HepG2 (cell line): ENCODE results near the gene ATP9A. TPM values are rescaled to one million over a fixed set of nuclear protein-coding genes. Genes with fewer than 3 reads are reported as not detected.

Experiments
- ETV5 ChIP-seq: IDR thresholded peaks from 2 replicates; pipeline ENCODE4 v1.6.1; 2018; ENCODE audit warnings: missing biosample characterization, missing genetic modification reagents, inconsistent platforms, borderline replicate concordance
- FOSL1 ChIP-seq: sonication (generic); formaldehyde crosslinking; IDR thresholded peaks from 2 replicates; pipeline ENCODE4 v1.9.0; 2021; ENCODE audit warnings: missing genetic modification reagents, borderline replicate concordance
- HNRNPUL1 ChIP-seq: fragments of 200-400 bp; formaldehyde crosslinking; IDR thresholded peaks from 2 replicates; pipeline ENCODE4 v1.6.1; 2017; ENCODE audit warnings: low read depth, mild to moderate bottlenecking, low read length, moderate library complexity
- HOXA3 ChIP-seq: sonication (generic); formaldehyde crosslinking; IDR thresholded peaks from 2 replicates; pipeline ENCODE4 v1.5.0; 2020; ENCODE audit warnings: missing genetic modification reagents
- KDM4B ChIP-seq: sonication (generic); formaldehyde crosslinking; IDR thresholded peaks from 2 replicates; pipeline ENCODE4 v1.4.0; 2020; ENCODE audit warnings: missing genetic modification reagents
- NCOA2 ChIP-seq: sonication (generic); formaldehyde crosslinking; IDR thresholded peaks from 2 replicates; pipeline ENCODE4 v1.8.0; 2022; ENCODE audit warnings: inconsistent platforms
- RBFOX2 ChIP-seq: fragments of 200-400 bp; formaldehyde crosslinking; IDR thresholded peaks from 2 replicates; pipeline ENCODE4 v1.6.1; 2017; ENCODE audit warnings: low read depth, mild to moderate bottlenecking, low read length
- RNF2 ChIP-seq: fragments of 450-650 bp; conservative IDR thresholded peaks from 2 replicates; pipeline ENCODE4 v1.6.1; 2016; ENCODE audit warnings: low read depth
- SRSF1 ChIP-seq: fragments of 200-400 bp; formaldehyde crosslinking; optimal IDR thresholded peaks from 2 replicates; pipeline ENCODE3; 2017; ENCODE audit warnings: mild to moderate bottlenecking, low read depth, low read length, moderate library complexity
- TBX3 ChIP-seq: fragments of 450-650 bp; IDR thresholded peaks from 2 replicates; pipeline ENCODE4 v1.6.1; 2017; ENCODE audit warnings: antibody characterized with exemption, mild to moderate bottlenecking, inconsistent platforms, borderline replicate concordance
- ZNF629 ChIP-seq: sonication (generic); formaldehyde crosslinking; conservative IDR thresholded peaks from 2 replicates; pipeline ENCODE4 v1.5.0; 2020; ENCODE audit warnings: missing genetic modification reagents
- polyA plus RNA-seq, 8 experiments: library from polyadenylated mRNA; depleted of rRNA in 3 of 8; stranded (reverse) in 7 of 8; unstranded in 1 of 8; fragments of >200 nt; fragmentation: Illumina TruSeq in 4 of 8; extraction: Trizol in 4 of 8; gene quantifications; 2 replicates each; pipeline versions ENCODE4 v1.2.1 to v1.2.3, GENCODE V29; 2011 to 2016; ENCODE audit warnings: low read depth in 4 of 8, missing spikeins in 1 of 8, mixed read lengths in 1 of 8; ENCODE audit not compliant: insufficient read depth in 1 of 8
- total RNA-seq, 5 experiments: library from RNA; depleted of rRNA; stranded (reverse); fragments of >200 nt; fragmentation: Illumina TruSeq; extraction: Trizol; gene quantifications; 2 replicates each; pipeline ENCODE4 v1.2.3, GENCODE V29; 2016; ENCODE audit warnings: low read depth in 1 of 5
- TF ChIP-seq, protein P1 (sequence below): IDR thresholded peaks from 2 replicates; pipeline ENCODE4 v1.6.1; 2012; ENCODE audit warnings: low read length, improper control_type of control experiment
- TF ChIP-seq, protein P2 (sequence below): sonication (generic); formaldehyde crosslinking; IDR thresholded peaks from 2 replicates; pipeline ENCODE4 v1.4.0; 2020; ENCODE audit warnings: missing genetic modification reagents, borderline replicate concordance
- TF ChIP-seq, protein P3 (sequence below), 2 experiments: sonication (generic) in 1 of 2; formaldehyde crosslinking in 1 of 2; IDR thresholded peaks; 2 replicates each; pipeline versions ENCODE4 v1.5.1 to v1.6.1; 2011 to 2020; ENCODE audit warnings: borderline replicate concordance in 1 of 2, low read depth in 1 of 2, low read length in 1 of 2, mild to moderate bottlenecking in 1 of 2, missing genetic modification reagents in 1 of 2, moderate library complexity in 1 of 2
- TF ChIP-seq, protein P4 (sequence below): sonication (generic); formaldehyde crosslinking; conservative IDR thresholded peaks from 2 replicates; pipeline ENCODE4 v1.8.0; 2022; ENCODE audit warnings: low read depth, missing genetic modification reagents
- TF ChIP-seq, protein P5 (sequence below): sonication (generic); formaldehyde crosslinking; conservative IDR thresholded peaks from 2 replicates; pipeline ENCODE4 v1.8.1; 2023; ENCODE audit warnings: missing genetic modification reagents

Gene ATP9A
- total and polyA plus RNA-seq, 2 of the 13 experiments (the other 11 are each of a cell fraction or from before 2014, with no cell fraction given) = 11.8 to 18.5 TPM

DNA sequence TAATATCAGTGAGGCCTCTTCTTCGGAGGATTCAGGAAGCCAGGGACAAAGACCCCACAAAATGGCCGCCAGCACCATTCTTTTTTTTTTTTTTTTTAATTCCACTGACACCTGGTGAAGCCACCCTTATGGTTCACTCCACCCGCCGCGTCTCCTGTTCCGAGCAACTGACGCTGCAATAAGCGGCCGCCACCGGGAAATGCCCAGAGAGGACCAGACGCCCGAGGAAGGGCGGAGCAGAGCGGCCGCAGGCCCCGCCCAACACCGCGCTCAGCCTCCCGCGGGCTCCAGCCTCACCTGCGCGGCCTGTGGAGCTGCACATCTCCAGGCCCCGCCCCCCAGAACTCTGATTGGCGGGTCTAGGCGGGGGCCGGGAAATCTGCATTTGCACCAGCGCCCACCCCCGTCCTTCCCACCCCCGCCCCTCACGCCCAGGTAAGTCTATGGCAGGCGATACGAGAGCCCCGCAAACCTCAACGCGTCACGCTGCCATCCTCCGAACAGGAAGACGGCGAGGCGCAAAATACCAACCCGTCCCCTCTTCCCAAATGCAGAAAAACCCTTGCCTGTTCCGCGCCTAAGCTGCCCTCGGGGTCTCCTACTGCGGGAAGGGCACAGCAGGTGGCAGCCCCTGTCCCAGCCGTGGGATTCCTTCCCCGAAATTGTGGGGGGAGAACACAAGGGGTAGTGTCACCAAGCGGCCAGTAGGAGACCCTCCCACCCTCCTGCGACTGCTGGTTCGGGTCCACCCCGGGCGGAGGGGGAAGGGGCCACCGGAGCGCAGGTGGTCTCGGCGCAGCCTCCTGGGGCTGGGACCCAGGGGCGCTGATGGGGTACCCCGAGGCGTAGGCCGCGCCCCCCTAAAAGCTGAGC is 960 bp downstream of the ATP9A start (continued):
- TF ChIP-seq SRSF1 (peak; percentile 20), KDM4B (CRISPR knock-in tag) (no peak), HNRNPUL1 (no peak), TBX3 (no peak), FOSL1 (no peak), HOXA3 (CRISPR knock-in tag) (peak; percentile 56), ETV5 (CRISPR knock-in tag) (no peak; the same call in 1 of the 2 replicates), ZNF629 (0 out of 2 replicates have a peak, but pooled peaks have one; percentile 15), RNF2 (0 out of 2 replicates have a peak, but pooled peaks have one; percentile 26), RBFOX2 (peak; percentile 84), NCOA2 (CRISPR knock-in tag) (peak; percentile 11; the same call in 1 of the 2 replicates)
- TF ChIP-seq, protein P1, sequence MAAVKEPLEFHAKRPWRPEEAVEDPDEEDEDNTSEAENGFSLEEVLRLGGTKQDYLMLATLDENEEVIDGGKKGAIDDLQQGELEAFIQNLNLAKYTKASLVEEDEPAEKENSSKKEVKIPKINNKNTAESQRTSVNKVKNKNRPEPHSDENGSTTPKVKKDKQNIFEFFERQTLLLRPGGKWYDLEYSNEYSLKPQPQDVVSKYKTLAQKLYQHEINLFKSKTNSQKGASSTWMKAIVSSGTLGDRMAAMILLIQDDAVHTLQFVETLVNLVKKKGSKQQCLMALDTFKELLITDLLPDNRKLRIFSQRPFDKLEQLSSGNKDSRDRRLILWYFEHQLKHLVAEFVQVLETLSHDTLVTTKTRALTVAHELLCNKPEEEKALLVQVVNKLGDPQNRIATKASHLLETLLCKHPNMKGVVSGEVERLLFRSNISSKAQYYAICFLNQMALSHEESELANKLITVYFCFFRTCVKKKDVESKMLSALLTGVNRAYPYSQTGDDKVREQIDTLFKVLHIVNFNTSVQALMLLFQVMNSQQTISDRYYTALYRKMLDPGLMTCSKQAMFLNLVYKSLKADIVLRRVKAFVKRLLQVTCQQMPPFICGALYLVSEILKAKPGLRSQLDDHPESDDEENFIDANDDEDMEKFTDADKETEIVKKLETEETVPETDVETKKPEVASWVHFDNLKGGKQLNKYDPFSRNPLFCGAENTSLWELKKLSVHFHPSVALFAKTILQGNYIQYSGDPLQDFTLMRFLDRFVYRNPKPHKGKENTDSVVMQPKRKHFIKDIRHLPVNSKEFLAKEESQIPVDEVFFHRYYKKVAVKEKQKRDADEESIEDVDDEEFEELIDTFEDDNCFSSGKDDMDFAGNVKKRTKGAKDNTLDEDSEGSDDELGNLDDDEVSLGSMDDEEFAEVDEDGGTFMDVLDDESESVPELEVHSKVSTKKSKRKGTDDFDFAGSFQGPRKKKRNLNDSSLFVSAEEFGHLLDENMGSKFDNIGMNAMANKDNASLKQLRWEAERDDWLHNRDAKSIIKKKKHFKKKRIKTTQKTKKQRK = no peak
- TF ChIP-seq, protein P2, sequence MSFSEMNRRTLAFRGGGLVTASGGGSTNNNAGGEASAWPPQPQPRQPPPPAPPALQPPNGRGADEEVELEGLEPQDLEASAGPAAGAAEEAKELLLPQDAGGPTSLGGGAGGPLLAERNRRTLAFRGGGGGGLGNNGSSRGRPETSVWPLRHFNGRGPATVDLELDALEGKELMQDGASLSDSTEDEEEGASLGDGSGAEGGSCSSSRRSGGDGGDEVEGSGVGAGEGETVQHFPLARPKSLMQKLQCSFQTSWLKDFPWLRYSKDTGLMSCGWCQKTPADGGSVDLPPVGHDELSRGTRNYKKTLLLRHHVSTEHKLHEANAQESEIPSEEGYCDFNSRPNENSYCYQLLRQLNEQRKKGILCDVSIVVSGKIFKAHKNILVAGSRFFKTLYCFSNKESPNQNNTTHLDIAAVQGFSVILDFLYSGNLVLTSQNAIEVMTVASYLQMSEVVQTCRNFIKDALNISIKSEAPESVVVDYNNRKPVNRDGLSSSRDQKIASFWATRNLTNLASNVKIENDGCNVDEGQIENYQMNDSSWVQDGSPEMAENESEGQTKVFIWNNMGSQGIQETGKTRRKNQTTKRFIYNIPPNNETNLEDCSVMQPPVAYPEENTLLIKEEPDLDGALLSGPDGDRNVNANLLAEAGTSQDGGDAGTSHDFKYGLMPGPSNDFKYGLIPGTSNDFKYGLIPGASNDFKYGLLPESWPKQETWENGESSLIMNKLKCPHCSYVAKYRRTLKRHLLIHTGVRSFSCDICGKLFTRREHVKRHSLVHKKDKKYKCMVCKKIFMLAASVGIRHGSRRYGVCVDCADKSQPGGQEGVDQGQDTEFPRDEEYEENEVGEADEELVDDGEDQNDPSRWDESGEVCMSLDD (CRISPR knock-in tag) = peak; percentile 39; the same call in 1 of the 2 replicates
- TF ChIP-seq, protein P3, sequence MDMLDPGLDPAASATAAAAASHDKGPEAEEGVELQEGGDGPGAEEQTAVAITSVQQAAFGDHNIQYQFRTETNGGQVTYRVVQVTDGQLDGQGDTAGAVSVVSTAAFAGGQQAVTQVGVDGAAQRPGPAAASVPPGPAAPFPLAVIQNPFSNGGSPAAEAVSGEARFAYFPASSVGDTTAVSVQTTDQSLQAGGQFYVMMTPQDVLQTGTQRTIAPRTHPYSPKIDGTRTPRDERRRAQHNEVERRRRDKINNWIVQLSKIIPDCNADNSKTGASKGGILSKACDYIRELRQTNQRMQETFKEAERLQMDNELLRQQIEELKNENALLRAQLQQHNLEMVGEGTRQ (IDR thresholded peaks at IDR 0.05; ENCODE audit: low read depth, low read length) = no peak
- TF ChIP-seq, protein P3 (CRISPR knock-in tag; IDR thresholded peaks at IDR 0.05; ENCODE audit: borderline replicate concordance) = no peak
- TF ChIP-seq, protein P4, sequence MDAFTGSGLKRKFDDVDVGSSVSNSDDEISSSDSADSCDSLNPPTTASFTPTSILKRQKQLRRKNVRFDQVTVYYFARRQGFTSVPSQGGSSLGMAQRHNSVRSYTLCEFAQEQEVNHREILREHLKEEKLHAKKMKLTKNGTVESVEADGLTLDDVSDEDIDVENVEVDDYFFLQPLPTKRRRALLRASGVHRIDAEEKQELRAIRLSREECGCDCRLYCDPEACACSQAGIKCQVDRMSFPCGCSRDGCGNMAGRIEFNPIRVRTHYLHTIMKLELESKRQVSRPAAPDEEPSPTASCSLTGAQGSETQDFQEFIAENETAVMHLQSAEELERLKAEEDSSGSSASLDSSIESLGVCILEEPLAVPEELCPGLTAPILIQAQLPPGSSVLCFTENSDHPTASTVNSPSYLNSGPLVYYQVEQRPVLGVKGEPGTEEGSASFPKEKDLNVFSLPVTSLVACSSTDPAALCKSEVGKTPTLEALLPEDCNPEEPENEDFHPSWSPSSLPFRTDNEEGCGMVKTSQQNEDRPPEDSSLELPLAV (CRISPR knock-in tag) = no peak
- TF ChIP-seq, protein P5, sequence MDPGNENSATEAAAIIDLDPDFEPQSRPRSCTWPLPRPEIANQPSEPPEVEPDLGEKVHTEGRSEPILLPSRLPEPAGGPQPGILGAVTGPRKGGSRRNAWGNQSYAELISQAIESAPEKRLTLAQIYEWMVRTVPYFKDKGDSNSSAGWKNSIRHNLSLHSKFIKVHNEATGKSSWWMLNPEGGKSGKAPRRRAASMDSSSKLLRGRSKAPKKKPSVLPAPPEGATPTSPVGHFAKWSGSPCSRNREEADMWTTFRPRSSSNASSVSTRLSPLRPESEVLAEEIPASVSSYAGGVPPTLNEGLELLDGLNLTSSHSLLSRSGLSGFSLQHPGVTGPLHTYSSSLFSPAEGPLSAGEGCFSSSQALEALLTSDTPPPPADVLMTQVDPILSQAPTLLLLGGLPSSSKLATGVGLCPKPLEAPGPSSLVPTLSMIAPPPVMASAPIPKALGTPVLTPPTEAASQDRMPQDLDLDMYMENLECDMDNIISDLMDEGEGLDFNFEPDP = no peak
